Smooth muscle cell (in vitro differentiated cells): ENCODE data around the gene NUMBL. TPM values are rescaled to one million over a fixed set of nuclear protein-coding genes. Genes with fewer than 3 reads are reported as not detected.

Experiments used
- DNase-seq: peaks from one replicate; lab custom pipeline; 2025; ENCODE audit not compliant: unreplicated experiment; lab: John Stamatoyannopoulos, UW
- H2AFZ ChIP-seq: fragments of 200-600 bp; sonication (generic); 2 replicates; pipeline ENCODE4 v1.6.0; 2016; ENCODE audit warnings: antibody characterized with exemption, low read depth, mild to moderate bottlenecking
- H3F3A ChIP-seq: fragments of 200-600 bp; sonication (generic); 2 replicates; pipeline ENCODE4 v1.6.0; 2017; ENCODE audit warnings: antibody characterized with exemption, low read depth
- H3K27ac ChIP-seq: fragments of 200-600 bp; sonication (generic); 2 replicates; pipeline ENCODE4 v1.5.1; 2016; ENCODE audit warnings: low read depth, mild to moderate bottlenecking
- H3K27me3 ChIP-seq: fragments of 200-600 bp; sonication (generic); 2 replicates; pipeline ENCODE4 v1.6.1; 2016; ENCODE audit warnings: low read depth, mild to moderate bottlenecking
- H3K36me3 ChIP-seq: fragments of 200-600 bp; sonication (generic); 2 replicates; pipeline ENCODE4 v1.5.1; 2016; ENCODE audit warnings: low read depth
- H3K4me1 ChIP-seq: fragments of 200-600 bp; sonication (generic); 2 replicates; pipeline ENCODE4 v1.5.1; 2016; ENCODE audit warnings: low read depth
- H3K4me2 ChIP-seq: fragments of 200-600 bp; sonication (generic); 2 replicates; pipeline ENCODE4 v1.6.0; 2016; ENCODE audit warnings: mild to moderate bottlenecking
- H3K4me3 ChIP-seq: fragments of 200-600 bp; sonication (generic); 2 replicates; pipeline ENCODE4 v1.5.1; 2016; ENCODE audit warnings: mild to moderate bottlenecking
- H3K79me2 ChIP-seq: fragments of 200-600 bp; sonication (generic); 2 replicates; pipeline ENCODE4 v1.6.0; 2016; ENCODE audit warnings: low read depth, mild to moderate bottlenecking
- H3K9ac ChIP-seq: fragments of 200-600 bp; sonication (generic); 2 replicates; pipeline ENCODE4 v1.6.0; 2016; ENCODE audit warnings: low read depth
- H3K9me3 ChIP-seq: fragments of 200-600 bp; sonication (generic); replicated peaks from 2 replicates; pipeline ENCODE4 v1.5.1; 2016; ENCODE audit warnings: low read depth
- H4K20me1 ChIP-seq: fragments of 200-600 bp; sonication (generic); 2 replicates; pipeline ENCODE4 v1.6.0; 2016; ENCODE audit warnings: low read depth
- CTCF ChIP-seq: fragments of 200-600 bp; sonication (generic); IDR thresholded peaks from 2 replicates; pipeline ENCODE4 v1.5.1; 2017; ENCODE audit warnings: borderline replicate concordance, mild to moderate bottlenecking, antibody characterized with exemption; ENCODE audit not compliant: insufficient read depth, poor library complexity, severe bottlenecking
- WGBS: methylation state at CpG from one replicate; pipeline ENCODE4 v1.1.7; 2016; ENCODE audit warnings: low lambda C conversion rate; 5-methylcytosine and 5-hydroxymethylcytosine counted together
- polyA plus RNA-seq: library from polyadenylated mRNA; unstranded; fragments of >200 nt; fragmentation: Nextera tagmentation; extraction: Ambion mirVana; gene quantifications from 2 replicates; pipeline ENCODE4 v1.2.1, GENCODE V29; 2016
- total RNA-seq: library from RNA; depleted of rRNA; stranded (reverse); fragments of >200 nt; gene quantifications from 2 replicates; pipeline ENCODE4 v1.2.3, GENCODE V29; 2014

Gene NUMBL
- total and polyA plus RNA-seq, 2 experiments from 2014 or later = 30.5 to 73.0 TPM

- no peak for DNase-seq
- Histone ChIP-seq H3K9ac (no peak overlapping the region), H3K4me3 (no peak overlapping the region), H3K9me3 (no peaks in the 10 kb centered on the region), H3K4me1 (peaks cover 4% of the 10 kb centered on the region), H4K20me1 (no peaks in the 10 kb centered on the region), H3K4me2 (no peak overlapping the region), H3F3A (no peaks in the 10 kb centered on the region), H3K79me2 (no peaks in the 10 kb centered on the region), H2AFZ (no peak overlapping the region), H3K27ac (no peak overlapping the region), H3K27me3 (no peaks in the 10 kb centered on the region), H3K36me3 (no peaks in the 10 kb centered on the region)
- TF ChIP-seq CTCF = no peak
- WGBS = 96% methylated on average over 18 of the region's 18 CpGs
These were observed 48.3 kb downstream of the NUMBL start for GRCh38 chr19:40642051-40642706.

GRCh38 chr19:40641281-40641680 lies 49.2 kb downstream of the NUMBL start:
- H2AFZ ChIP-seq = peak overlapping the region; percentile 61

GRCh38 chr19:40640744-40641143 lies 49.7 kb downstream of the NUMBL start:
- Histone ChIP-seq H3K4me3 (no peak overlapping the region), H2AFZ (peak overlapping the region; percentile 61), H3K4me2 (peak overlapping the region; percentile 63), H3K79me2 (no peaks in the 10 kb centered on the region), H4K20me1 (no peaks in the 10 kb centered on the region), H3K4me1 (peaks cover 4% of the 10 kb centered on the region), H3F3A (no peaks in the 10 kb centered on the region), H3K27me3 (no peaks in the 10 kb centered on the region), H3K9ac (peak overlapping the region; percentile 18), H3K27ac (peak overlapping the region; percentile 68), H3K9me3 (no peaks in the 10 kb centered on the region), H3K36me3 (no peaks in the 10 kb centered on the region)
- no peak for TF ChIP-seq CTCF
- DNase-seq = no peak
- 11% methylated on average over 5 of the region's 5 CpGs for WGBS

More at GRCh38 chr19:40641281-40641680, 49.2 kb downstream of the NUMBL start:
- no peaks in the 10 kb centered on the region for H3K36me3 ChIP-seq
- peak overlapping the region; percentile 63 for H3K4me2 ChIP-seq
- 83% methylated on average over 7 of the region's 7 CpGs for WGBS
- no peaks in the 10 kb centered on the region for H3K27me3 ChIP-seq
- H4K20me1 ChIP-seq = no peaks in the 10 kb centered on the region
- H3K9me3 ChIP-seq = no peaks in the 10 kb centered on the region
- peak overlapping the region; percentile 18 for H3K9ac ChIP-seq
- H3K4me3 ChIP-seq = no peak overlapping the region
- peaks cover 4% of the 10 kb centered on the region for H3K4me1 ChIP-seq
- H3K79me2 ChIP-seq = no peaks in the 10 kb centered on the region
- no peak for TF ChIP-seq CTCF
- no peak for DNase-seq
- H3K27ac ChIP-seq = peak overlapping the region; percentile 68
- no peaks in the 10 kb centered on the region for H3F3A ChIP-seq

- no peak overlapping the region for H3K9ac ChIP-seq
- no peak for DNase-seq
- WGBS = 90% methylated on average over 6 of the region's 6 CpGs
These were observed 50.8 kb downstream of the NUMBL start for GRCh38 chr19:40639638-40639982.

More at GRCh38 chr19:40639638-40639982, 50.8 kb downstream of the NUMBL start:
- H3K79me2 ChIP-seq = no peaks in the 10 kb centered on the region
- no peaks in the 10 kb centered on the region for H3K27me3 ChIP-seq
- H3K4me1 ChIP-seq = peaks cover 4% of the 10 kb centered on the region
- H2AFZ ChIP-seq = no peak overlapping the region
- H3K9me3 ChIP-seq = no peaks in the 10 kb centered on the region
- H3K4me3 ChIP-seq = no peak overlapping the region
- no peak overlapping the region for H3K27ac ChIP-seq
- no peaks in the 10 kb centered on the region for H4K20me1 ChIP-seq
- H3K36me3 ChIP-seq = no peaks in the 10 kb centered on the region
- no peak for TF ChIP-seq CTCF
- H3K4me2 ChIP-seq = no peak overlapping the region
- no peaks in the 10 kb centered on the region for H3F3A ChIP-seq
